ENCODE results near the gene MKRN1.
"Not testable (repeated sequence)": the region's sequence is repeated elsewhere in the genome, so short reads cannot be mapped to it uniquely, and the experiment has no call there.

The MKRN1 gene

GRCh38 chr7:140425718-140426117 is 53.6 kb downstream of the MKRN1 start:
- no peaks in the 10 kb centered on the region for H3K9me3 ChIP-seq (ENCODE audit: control insufficient read depth, insufficient read depth, low read length)
- no peaks in the 10 kb centered on the region for H3K4me1 ChIP-seq (ENCODE audit: control insufficient read depth, low read length)
- no peaks in the 10 kb centered on the region for H3F3A ChIP-seq (ENCODE audit: control insufficient read depth, insufficient read depth)
- H3K4me2 ChIP-seq (ENCODE audit: low read length), result no peak overlapping the region
- no peaks in the 10 kb centered on the region for H3K36me3 ChIP-seq (ENCODE audit: control insufficient read depth, low read length)
- TF ChIP-seq EZH2phosphoT487 (IDR thresholded peaks at IDR 0.05; ENCODE audit: borderline replicate concordance, low read length) (no peak), CTCF (IDR thresholded peaks at IDR 0.05; ENCODE audit: low read depth, low read length, poor library complexity, severe bottlenecking) (no peak)
- H3K79me2 ChIP-seq (ENCODE audit: control insufficient read depth, low read length), result no peaks in the 10 kb centered on the region
- no peaks in the 10 kb centered on the region for H3K27me3 ChIP-seq (ENCODE audit: control insufficient read depth, low read length)
- no peaks in the 10 kb centered on the region for H3K9me2 ChIP-seq (replicated peaks; ENCODE audit: control insufficient read depth, low read length)
- H3K27ac ChIP-seq (ENCODE audit: low read depth, low read length), result no peak overlapping the region
- H4K20me1 ChIP-seq (ENCODE audit: control insufficient read depth, insufficient read depth, low read depth, low read length), result no peaks in the 10 kb centered on the region
- H3K4me3 ChIP-seq (ENCODE audit: low read length), result no peak overlapping the region

GRCh38 chr7:140423501-140423900 is 55.8 kb downstream of the MKRN1 start:
- Histone ChIP-seq H3K4me2 (ENCODE audit: low read length) (no peak overlapping the region), H3K9me3 (ENCODE audit: control insufficient read depth, insufficient read depth, low read length) (no peaks in the 10 kb centered on the region), H4K20me1 (ENCODE audit: control insufficient read depth, insufficient read depth, low read depth, low read length) (no peaks in the 10 kb centered on the region), H3K4me3 (ENCODE audit: low read length) (no peak overlapping the region), H3K79me2 (ENCODE audit: control insufficient read depth, low read length) (no peaks in the 10 kb centered on the region), H3K36me3 (ENCODE audit: control insufficient read depth, low read length) (no peaks in the 10 kb centered on the region), H3K4me1 (ENCODE audit: control insufficient read depth, low read length) (no peaks in the 10 kb centered on the region), H3F3A (ENCODE audit: control insufficient read depth, insufficient read depth) (no peaks in the 10 kb centered on the region), H3K9me2 (replicated peaks; ENCODE audit: control insufficient read depth, low read length) (no peaks in the 10 kb centered on the region), H3K27ac (ENCODE audit: low read depth, low read length) (no peak overlapping the region), H3K27me3 (ENCODE audit: control insufficient read depth, low read length) (no peaks in the 10 kb centered on the region)
- TF ChIP-seq CTCF (IDR thresholded peaks at IDR 0.05; ENCODE audit: low read depth, low read length, poor library complexity, severe bottlenecking) (no peak), EZH2phosphoT487 (IDR thresholded peaks at IDR 0.05; ENCODE audit: borderline replicate concordance, low read length) (no peak)

GRCh38 chr7:140421521-140421920 is 57.8 kb downstream of the MKRN1 start:
- Histone ChIP-seq H4K20me1 (ENCODE audit: control insufficient read depth, insufficient read depth, low read depth, low read length) (no peaks in the 10 kb centered on the region), H3K36me3 (ENCODE audit: control insufficient read depth, low read length) (no peaks in the 10 kb centered on the region), H3K4me2 (ENCODE audit: low read length) (no peak overlapping the region), H3K79me2 (ENCODE audit: control insufficient read depth, low read length) (no peaks in the 10 kb centered on the region), H3F3A (ENCODE audit: control insufficient read depth, insufficient read depth) (no peaks in the 10 kb centered on the region), H3K4me3 (ENCODE audit: low read length) (no peak overlapping the region), H3K9me2 (replicated peaks; ENCODE audit: control insufficient read depth, low read length) (no peaks in the 10 kb centered on the region), H3K4me1 (ENCODE audit: control insufficient read depth, low read length) (no peaks in the 10 kb centered on the region), H3K9me3 (ENCODE audit: control insufficient read depth, insufficient read depth, low read length) (no peaks in the 10 kb centered on the region), H3K27me3 (ENCODE audit: control insufficient read depth, low read length) (peaks cover 6% of the 10 kb centered on the region; the same call in 1 of the 2 replicates), H3K27ac (ENCODE audit: low read depth, low read length) (no peak overlapping the region)
- TF ChIP-seq CTCF (IDR thresholded peaks at IDR 0.05; ENCODE audit: low read depth, low read length, poor library complexity, severe bottlenecking), result no peak
- TF ChIP-seq EZH2phosphoT487 (IDR thresholded peaks at IDR 0.05; ENCODE audit: borderline replicate concordance, low read length), result no peak

- Histone ChIP-seq H4K20me1 (ENCODE audit: control insufficient read depth, insufficient read depth, low read depth, low read length) (no peaks in the 10 kb centered on the region), H3K4me3 (ENCODE audit: low read length) (no peak overlapping the region)
- TF ChIP-seq EZH2phosphoT487 (IDR thresholded peaks at IDR 0.05; ENCODE audit: borderline replicate concordance, low read length) (no peak), CTCF (IDR thresholded peaks at IDR 0.05; ENCODE audit: low read depth, low read length, poor library complexity, severe bottlenecking) (no peak)
Observed at GRCh38 chr7:140418653-140419052, 60.7 kb downstream of the MKRN1 start.

GRCh38 chr7:140418156-140418472 is 61.2 kb downstream of the MKRN1 start:
- H3K36me3 ChIP-seq (ENCODE audit: control insufficient read depth, low read length); H3K4me2 ChIP-seq (ENCODE audit: low read length); H4K20me1 ChIP-seq (ENCODE audit: control insufficient read depth, insufficient read depth, low read depth, low read length); H3K4me1 ChIP-seq (ENCODE audit: control insufficient read depth, low read length); H3F3A ChIP-seq (ENCODE audit: control insufficient read depth, insufficient read depth); H3K79me2 ChIP-seq (ENCODE audit: control insufficient read depth, low read length); H3K27ac ChIP-seq (ENCODE audit: low read depth, low read length); H3K4me3 ChIP-seq (ENCODE audit: low read length); H3K9me2 ChIP-seq (replicated peaks; ENCODE audit: control insufficient read depth, low read length); H3K9me3 ChIP-seq (ENCODE audit: control insufficient read depth, insufficient read depth, low read length): not testable (repeated sequence)
- H3K27me3 ChIP-seq (ENCODE audit: control insufficient read depth, low read length), result peaks cover 17% of the 10 kb centered on the region

More at GRCh38 chr7:140418653-140419052, 60.7 kb downstream of the MKRN1 start:
- Histone ChIP-seq H3K27ac (ENCODE audit: low read depth, low read length) (no peak overlapping the region), H3K9me3 (ENCODE audit: control insufficient read depth, insufficient read depth, low read length) (no peaks in the 10 kb centered on the region), H3K4me1 (ENCODE audit: control insufficient read depth, low read length) (no peaks in the 10 kb centered on the region), H3K27me3 (ENCODE audit: control insufficient read depth, low read length) (peaks cover 16% of the 10 kb centered on the region), H3K4me2 (ENCODE audit: low read length) (no peak overlapping the region), H3F3A (ENCODE audit: control insufficient read depth, insufficient read depth) (no peaks in the 10 kb centered on the region), H3K9me2 (replicated peaks; ENCODE audit: control insufficient read depth, low read length) (no peaks in the 10 kb centered on the region), H3K36me3 (ENCODE audit: control insufficient read depth, low read length) (no peaks in the 10 kb centered on the region), H3K79me2 (ENCODE audit: control insufficient read depth, low read length) (no peaks in the 10 kb centered on the region)

Data from DOHH2 (cell line).